Osteocyte (in vitro differentiated cells): ENCODE results near the gene OLR1. TPM values are rescaled to one million over a fixed set of nuclear protein-coding genes. Genes with fewer than 3 reads are reported as not detected.

Experiments
- DNase-seq: peaks from one replicate; pipeline ENCODE4 v3.0.0; 2021; ENCODE audit warnings: mixed read lengths; ENCODE audit not compliant: unreplicated experiment; ENCODE audit errors: extremely low spot score
- H3K27ac Mint-ChIP-seq: one replicate; pipeline ENCODE4 v1.8.0; 2021; ENCODE audit warnings: mild to moderate bottlenecking, mixed read lengths; ENCODE audit not compliant: unreplicated experiment
- H3K27me3 Mint-ChIP-seq: one replicate; pipeline ENCODE4 v1.8.0; 2021; ENCODE audit warnings: mixed read lengths; ENCODE audit not compliant: unreplicated experiment
- H3K36me3 Mint-ChIP-seq: one replicate; pipeline ENCODE4 v1.8.0; 2021; ENCODE audit warnings: mixed read lengths; ENCODE audit not compliant: unreplicated experiment
- H3K4me1 Mint-ChIP-seq: one replicate; pipeline ENCODE4 v1.8.0; 2021; ENCODE audit warnings: mixed read lengths; ENCODE audit not compliant: unreplicated experiment
- H3K4me3 Mint-ChIP-seq: one replicate; pipeline ENCODE4 v1.8.0; 2021; ENCODE audit warnings: mild to moderate bottlenecking, moderate library complexity, mixed read lengths; ENCODE audit not compliant: unreplicated experiment
- H3K9me3 Mint-ChIP-seq: one replicate; pipeline ENCODE4 v1.8.0; 2021; ENCODE audit warnings: mixed read lengths; ENCODE audit not compliant: unreplicated experiment
- CTCF ChIP-seq: fragments of 200-600 bp; sonication (generic); IDR thresholded peaks from 2 replicates; pipeline ENCODE4 v1.5.0; 2021; ENCODE audit warnings: antibody characterized with exemption, mild to moderate bottlenecking, moderate library complexity
- total RNA-seq: library from RNA; stranded (reverse); gene quantifications from 2 replicates; pipeline ENCODE4 v1.2.1, GENCODE V29; 2021

The OLR1 gene
- total RNA-seq, 1 donor from 2014 or later = not detected

GRCh38 chr12:10119066-10119465, 52.9 kb downstream of the OLR1 start:
- H3K9me3 Mint-ChIP-seq = no peaks in the 10 kb centered on the region
- H3K27me3 Mint-ChIP-seq = peaks cover 2% of the 10 kb centered on the region
- no peaks in the 10 kb centered on the region for H3K4me1 Mint-ChIP-seq
- H3K27ac Mint-ChIP-seq = no peak overlapping the region
- no peak for DNase-seq
- no peak overlapping the region for H3K4me3 Mint-ChIP-seq
- TF ChIP-seq CTCF = no peak
- H3K36me3 Mint-ChIP-seq = no peaks in the 10 kb centered on the region

- H3K27me3 Mint-ChIP-seq = peaks cover 2% of the 10 kb centered on the region
- no peak overlapping the region for H3K4me3 Mint-ChIP-seq
- no peak for DNase-seq
- peaks cover 2% of the 10 kb centered on the region for H3K4me1 Mint-ChIP-seq
- H3K27ac Mint-ChIP-seq = no peak overlapping the region
- H3K9me3 Mint-ChIP-seq = no peaks in the 10 kb centered on the region
- TF ChIP-seq CTCF = no peak
- no peaks in the 10 kb centered on the region for H3K36me3 Mint-ChIP-seq
These were observed 56.0 kb downstream of the OLR1 start for GRCh38 chr12:10115890-10116289.

- H3K36me3 Mint-ChIP-seq = no peaks in the 10 kb centered on the region
- no peak overlapping the region for H3K27ac Mint-ChIP-seq
- no peak overlapping the region for H3K4me3 Mint-ChIP-seq
- DNase-seq = no peak
- H3K27me3 Mint-ChIP-seq = peaks cover 2% of the 10 kb centered on the region
- TF ChIP-seq CTCF = no peak
- peaks cover 2% of the 10 kb centered on the region for H3K4me1 Mint-ChIP-seq
- H3K9me3 Mint-ChIP-seq = no peaks in the 10 kb centered on the region
These were observed 56.6 kb downstream of the OLR1 start for GRCh38 chr12:10115311-10115710.

GRCh38 chr12:10113920-10114319, 58.0 kb downstream of the OLR1 start:
- Mint-ChIP-seq H3K27me3 (no peaks in the 10 kb centered on the region), H3K9me3 (no peaks in the 10 kb centered on the region), H3K27ac (no peak overlapping the region), H3K4me1 (peaks cover 2% of the 10 kb centered on the region), H3K36me3 (no peaks in the 10 kb centered on the region), H3K4me3 (no peak overlapping the region)
- no peak for TF ChIP-seq CTCF
- DNase-seq = no peak

- Mint-ChIP-seq H3K4me3 (no peak overlapping the region), H3K4me1 (peaks cover 2% of the 10 kb centered on the region), H3K27me3 (no peaks in the 10 kb centered on the region), H3K9me3 (no peaks in the 10 kb centered on the region), H3K27ac (no peak overlapping the region), H3K36me3 (no peaks in the 10 kb centered on the region)
- no peak for DNase-seq
- TF ChIP-seq CTCF = no peak
These were observed 58.9 kb downstream of the OLR1 start for GRCh38 chr12:10113075-10113474.
